Endothelial cell of umbilical vein (primary cell): ENCODE measurements around the gene PDE3B. TPM values are rescaled to one million over a fixed set of nuclear protein-coding genes. Genes with fewer than 3 reads are reported as not detected.

Source experiments
- BruUV-seq: library from RNA; stranded (reverse); fragments of 400-500 nt; replicated peaks from 2 replicates; lab custom pipeline; 2021; lab: Mats Ljungman, UMichigan
- CTCF ChIA-PET: fragments of 300-600, 350-600 bp; sonication (Branson Sonifier 250); formaldehyde crosslinking; loops from one replicate; lab custom pipeline; 2021; ENCODE audit warnings: antibody characterized with exemption, inconsistent platforms; lab: Charles Lee
- POLR2A ChIA-PET: fragments of 300-600, 350-600 bp; sonication (Branson Sonifier 250); formaldehyde crosslinking; loops from one replicate; lab custom pipeline; 2021; ENCODE audit warnings: antibody characterized with exemption, inconsistent platforms; lab: Charles Lee
- DNase-seq: peaks from one replicate; pipeline ENCODE4 v3.0.0-alpha.2; 2011; ENCODE audit warnings: low read depth, low spot score
- FAIRE-seq: peaks from 2 replicates; lab custom pipeline; 2011; peaks lifted over from hg19 to GRCh38; lab: Jason Lieb, UNC
- H2AFZ ChIP-seq: 2 replicates; pipeline ENCODE4 v1.6.0; 2012; ENCODE audit warnings: low read depth, low read length, control low read depth, inconsistent platforms
- H3K27ac ChIP-seq: 2 replicates; pipeline ENCODE4 v1.5.1; 2011; ENCODE audit warnings: low read depth, mild to moderate bottlenecking, control low read depth, low read length, moderate library complexity; ENCODE audit not compliant: insufficient read depth
- H3K27me3 ChIP-seq, 2 experiments: 2 replicates each; pipeline versions ENCODE4 v1.6.0 to v1.6.1; 2011; ENCODE audit warnings: low read length in 2 of 2, mixed read lengths in 1 of 2; ENCODE audit not compliant: control insufficient read depth in 2 of 2, insufficient read depth in 2 of 2
- H3K36me3 ChIP-seq, 2 experiments: 2 replicates in 1 of 2; 3 replicates in 1 of 2; pipeline ENCODE4 v1.5.1; 2011; ENCODE audit warnings: low read length in 2 of 2, mild to moderate bottlenecking in 1 of 2, moderate library complexity in 1 of 2; ENCODE audit not compliant: control insufficient read depth in 2 of 2, insufficient read depth in 2 of 2; ENCODE audit errors: extremely low read depth in 1 of 2
- H3K4me1 ChIP-seq: 3 replicates; pipeline ENCODE4 v1.5.1; 2011; ENCODE audit warnings: mild to moderate bottlenecking, low read length; ENCODE audit not compliant: control insufficient read depth, insufficient read depth; ENCODE audit errors: extremely low read depth
- H3K4me2 ChIP-seq: 2 replicates; pipeline ENCODE4 v1.6.1; 2011; ENCODE audit warnings: low read length, control low read depth, mixed read lengths; ENCODE audit not compliant: insufficient read depth
- H3K4me3 ChIP-seq, 3 experiments: fragments of 200-600 bp in 1 of 3; sonication (generic), shearing (Covaris generic) in 1 of 3; replicated peaks in 1 of 3; 2 replicates each; pipeline ENCODE4 v1.5.1; 2011 to 2016; ENCODE audit warnings: control low read depth in 3 of 3, low read length in 3 of 3, mild to moderate bottlenecking in 2 of 3, inconsistent platforms in 1 of 3, low read depth in 1 of 3, moderate library complexity in 1 of 3; ENCODE audit not compliant: insufficient read depth in 1 of 3
- H3K79me2 ChIP-seq: 2 replicates; pipeline ENCODE4 v1.6.0; 2012; ENCODE audit warnings: low read length, inconsistent platforms; ENCODE audit not compliant: control insufficient read depth, insufficient read depth
- H3K9ac ChIP-seq: replicated peaks from 2 replicates; pipeline ENCODE3; 2011; ENCODE audit warnings: low read length, control low read depth; ENCODE audit not compliant: insufficient read depth; ENCODE audit errors: extremely low read depth
- H3K9me1 ChIP-seq: replicated peaks from 3 replicates; pipeline ENCODE4 v1.6.0; 2011; ENCODE audit warnings: mild to moderate bottlenecking, low read length; ENCODE audit not compliant: control insufficient read depth, insufficient read depth; ENCODE audit errors: extremely low read depth
- H3K9me3 ChIP-seq: replicated peaks from 2 replicates; pipeline ENCODE4 v1.5.1; 2012; ENCODE audit warnings: low read length, inconsistent platforms; ENCODE audit not compliant: control insufficient read depth, insufficient read depth
- H4K20me1 ChIP-seq: replicated peaks from 2 replicates; pipeline ENCODE3; 2011; ENCODE audit warnings: mild to moderate bottlenecking, low read length; ENCODE audit not compliant: control insufficient read depth, insufficient read depth; ENCODE audit errors: extremely low read depth
- EZH2 ChIP-seq: IDR thresholded peaks from 2 replicates; pipeline ENCODE4 v1.6.1; 2012; ENCODE audit warnings: borderline replicate concordance, low read depth, mild to moderate bottlenecking, moderate library complexity, low read length, inconsistent platforms; ENCODE audit not compliant: severe bottlenecking
- FOS ChIP-seq: IDR thresholded peaks from 2 replicates; pipeline ENCODE4 v1.6.1; 2011; ENCODE audit warnings: mild to moderate bottlenecking, low read length, moderate library complexity, borderline replicate concordance; ENCODE audit not compliant: insufficient read depth
- GATA2 ChIP-seq: IDR thresholded peaks from 2 replicates; pipeline ENCODE4 v1.7.0; 2011; ENCODE audit warnings: low read depth, mild to moderate bottlenecking, moderate library complexity, mixed read lengths, low read length; ENCODE audit not compliant: insufficient read length, insufficient read depth
- JUN ChIP-seq: IDR thresholded peaks from 2 replicates; pipeline ENCODE4 v1.6.1; 2011; ENCODE audit warnings: borderline replicate concordance, low read depth; ENCODE audit not compliant: insufficient read length, insufficient read depth
- MYC ChIP-seq: IDR thresholded peaks from one replicate; pipeline ENCODE4 v1.6.1; 2011; ENCODE audit warnings: mild to moderate bottlenecking, low read depth, low read length
- POLR2A ChIP-seq: IDR thresholded peaks from 2 replicates; pipeline ENCODE4 v1.6.1; 2012; ENCODE audit warnings: low read depth, mild to moderate bottlenecking, control low read depth, low read length
- POLR2AphosphoS5 ChIP-seq: IDR thresholded peaks from 2 replicates; pipeline ENCODE4 v1.6.1; 2012; ENCODE audit warnings: low read depth, mild to moderate bottlenecking, control low read depth, low read length, moderate library complexity; ENCODE audit not compliant: insufficient read depth
- dilution Hi-C: fragments of 300-500 bp; cut with MboI; formaldehyde crosslinking; loops from one replicate; pipeline ENCODE4 v1.15.0; 2019; ENCODE audit warnings: low sequenced_read_pairs; ENCODE audit not compliant: extremely low pct_ligation_motif_present
- intact Hi-C: fragments of 100-400 bp; cut with micrococcal nuclease; formaldehyde crosslinking; loops from one replicate; pipeline ENCODE4 v1.10.0; 2022
- polyA plus RNA-seq, 4 experiments: library from polyadenylated mRNA; depleted of rRNA in 3 of 4; stranded (reverse) in 3 of 4; unstranded in 1 of 4; fragments of >200 nt; gene quantifications; 2 replicates each; pipeline versions ENCODE4 v1.2.1 to v1.2.3, GENCODE V29; 2011 to 2012; ENCODE audit warnings: missing spikeins in 1 of 4
- total RNA-seq: library from RNA; stranded (reverse); gene quantifications from 2 replicates; pipeline ENCODE4 v1.2.3, GENCODE V29; 2021
- TF ChIP-seq, protein P1 (sequence below), 2 donors: IDR thresholded peaks; 1 replicate in 1 of 2; 2 replicates in 1 of 2; pipeline ENCODE4 v1.5.1; 2011; ENCODE audit warnings: low read length in 2 of 2, mild to moderate bottlenecking in 2 of 2, moderate library complexity in 2 of 2, control low read depth in 1 of 2, inconsistent platforms in 1 of 2, low read depth in 1 of 2; ENCODE audit not compliant: insufficient read depth in 1 of 2; ENCODE audit errors: extremely low read depth in 1 of 2
- TF ChIP-seq, protein P2 (sequence below): IDR thresholded peaks from 2 replicates; pipeline ENCODE4 v1.6.1; 2011; ENCODE audit not compliant: insufficient read depth, insufficient read length

PDE3B gene
- total and polyA plus RNA-seq, 2 donors (not counting 3 experiments of a cell fraction or from before 2014, with no cell fraction given): 0.26 to 1.9 TPM

DNA sequence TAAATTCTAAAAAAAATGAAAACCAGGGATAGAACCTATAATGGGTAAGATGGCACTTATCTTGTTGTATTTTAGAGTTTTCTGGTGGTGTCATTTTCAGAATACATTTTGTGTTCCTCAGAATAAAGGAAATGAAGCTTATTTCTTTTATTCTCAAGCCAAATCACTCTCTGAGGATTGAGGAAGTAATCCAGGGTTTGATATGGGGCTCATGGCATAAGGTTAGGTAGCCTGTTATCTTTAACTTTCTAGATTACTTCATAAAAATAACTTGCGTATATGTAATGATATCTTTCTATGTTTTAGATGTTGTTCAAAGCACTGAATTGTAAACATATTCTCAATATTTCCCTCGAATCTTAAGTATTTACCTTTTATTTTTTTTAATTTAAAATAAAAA is 33.5 kb downstream of the PDE3B start:
- Histone ChIP-seq H3K4me3 (no peak overlapping the region), H3K9me3 (no peaks in the 10 kb centered on the region), H3K79me2 (no peaks in the 10 kb centered on the region), H4K20me1 (no peaks in the 10 kb centered on the region), H3K36me3 (no peaks in the 10 kb centered on the region), H3K27me3 (no peaks in the 10 kb centered on the region), H2AFZ (no peak overlapping the region), H3K27ac (no peak overlapping the region), H3K4me2 (no peak overlapping the region), H3K9ac (no peak overlapping the region), H3K9me1 (no peaks in the 10 kb centered on the region), H3K4me1 (no peaks in the 10 kb centered on the region)
- intact Hi-C loops (no loop called here), dilution Hi-C loops (no loop called here)
- ChIA-PET CTCF (no interaction called here), POLR2A (no interaction called here)
- TF ChIP-seq FOS: no peak
- no peak for TF ChIP-seq POLR2AphosphoS5
- no peak for TF ChIP-seq EZH2
- no peak for TF ChIP-seq JUN
- TF ChIP-seq GATA2: no peak
- TF ChIP-seq, protein P1, sequence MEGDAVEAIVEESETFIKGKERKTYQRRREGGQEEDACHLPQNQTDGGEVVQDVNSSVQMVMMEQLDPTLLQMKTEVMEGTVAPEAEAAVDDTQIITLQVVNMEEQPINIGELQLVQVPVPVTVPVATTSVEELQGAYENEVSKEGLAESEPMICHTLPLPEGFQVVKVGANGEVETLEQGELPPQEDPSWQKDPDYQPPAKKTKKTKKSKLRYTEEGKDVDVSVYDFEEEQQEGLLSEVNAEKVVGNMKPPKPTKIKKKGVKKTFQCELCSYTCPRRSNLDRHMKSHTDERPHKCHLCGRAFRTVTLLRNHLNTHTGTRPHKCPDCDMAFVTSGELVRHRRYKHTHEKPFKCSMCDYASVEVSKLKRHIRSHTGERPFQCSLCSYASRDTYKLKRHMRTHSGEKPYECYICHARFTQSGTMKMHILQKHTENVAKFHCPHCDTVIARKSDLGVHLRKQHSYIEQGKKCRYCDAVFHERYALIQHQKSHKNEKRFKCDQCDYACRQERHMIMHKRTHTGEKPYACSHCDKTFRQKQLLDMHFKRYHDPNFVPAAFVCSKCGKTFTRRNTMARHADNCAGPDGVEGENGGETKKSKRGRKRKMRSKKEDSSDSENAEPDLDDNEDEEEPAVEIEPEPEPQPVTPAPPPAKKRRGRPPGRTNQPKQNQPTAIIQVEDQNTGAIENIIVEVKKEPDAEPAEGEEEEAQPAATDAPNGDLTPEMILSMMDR (IDR thresholded peaks at IDR 0.05; ENCODE audit: extremely low read depth in 1 of 2, insufficient read depth in 1 of 2, low read depth in 1 of 2, low read length in 2 of 2): no peak
- TF ChIP-seq, protein P2, sequence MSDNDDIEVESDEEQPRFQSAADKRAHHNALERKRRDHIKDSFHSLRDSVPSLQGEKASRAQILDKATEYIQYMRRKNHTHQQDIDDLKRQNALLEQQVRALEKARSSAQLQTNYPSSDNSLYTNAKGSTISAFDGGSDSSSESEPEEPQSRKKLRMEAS: no peak
- no peak for TF ChIP-seq POLR2A
- no peak for TF ChIP-seq MYC
- no TSS peak for BruUV-seq
- DNase-seq: no peak
- no peak for FAIRE-seq
